Neural progenitor cell (in vitro differentiated cells): ENCODE data around the gene MAD2L1BP. TPM values are rescaled to one million over a fixed set of nuclear protein-coding genes. Genes with fewer than 3 reads are reported as not detected.

Experiments
- DNase-seq: peaks from one replicate; pipeline ENCODE4 v3.0.0-alpha.2; 2016; ENCODE audit warnings: low spot score
- H2AFZ ChIP-seq: fragments of 200-600 bp; sonication (generic); replicated peaks from 2 replicates; pipeline ENCODE4 v1.6.1; 2016; ENCODE audit warnings: antibody characterized with exemption
- H3F3A ChIP-seq: fragments of 200-600 bp; sonication (generic); 2 replicates; pipeline ENCODE4 v1.6.1; 2016; ENCODE audit warnings: antibody characterized with exemption, low read depth
- H3K27ac ChIP-seq: fragments of 200-600 bp; sonication (generic); 2 replicates; pipeline ENCODE4 v1.5.1; 2016; ENCODE audit warnings: mild to moderate bottlenecking
- H3K27me3 ChIP-seq: fragments of 200-600 bp; sonication (generic); 2 replicates; pipeline ENCODE4 v1.6.1; 2016; ENCODE audit warnings: mild to moderate bottlenecking, moderate library complexity
- H3K36me3 ChIP-seq: fragments of 200-600 bp; sonication (generic); 2 replicates; pipeline ENCODE4 v1.5.1; 2016
- H3K4me1 ChIP-seq: fragments of 200-600 bp; sonication (generic); 2 replicates; pipeline ENCODE4 v1.6.1; 2016; ENCODE audit warnings: mixed run types
- H3K4me2 ChIP-seq: fragments of 200-600 bp; sonication (generic); 2 replicates; pipeline ENCODE4 v1.6.1; 2016
- H3K4me3 ChIP-seq: fragments of 200-600 bp; sonication (generic); 2 replicates; pipeline ENCODE4 v1.5.1; 2016
- H3K79me2 ChIP-seq: fragments of 200-600 bp; sonication (generic); 2 replicates; pipeline ENCODE4 v1.6.1; 2016; ENCODE audit warnings: low read depth
- H3K9ac ChIP-seq: fragments of 200-600 bp; sonication (generic); 2 replicates; pipeline ENCODE4 v1.6.1; 2016
- H3K9me3 ChIP-seq: fragments of 200-600 bp; sonication (generic); 2 replicates; pipeline ENCODE4 v1.5.1; 2016; ENCODE audit warnings: low read depth
- H4K20me1 ChIP-seq: fragments of 200-600 bp; sonication (generic); 2 replicates; pipeline ENCODE4 v1.6.1; 2016; ENCODE audit warnings: low read depth
- H3K27ac Mint-ChIP-seq: 3 replicates; pipeline ENCODE4 v1.8.0; 2021; ENCODE audit warnings: mixed read lengths
- H3K27me3 Mint-ChIP-seq: 2 replicates; pipeline ENCODE4 v1.8.0; 2022; ENCODE audit warnings: low read depth, mild to moderate bottlenecking, inconsistent platforms, moderate library complexity, mixed read lengths; ENCODE audit not compliant: insufficient read depth
- H3K36me3 Mint-ChIP-seq: 3 replicates; pipeline ENCODE4 v1.8.0; 2021; ENCODE audit warnings: mixed read lengths
- H3K4me1 Mint-ChIP-seq: 3 replicates; pipeline ENCODE4 v1.8.0; 2021; ENCODE audit warnings: mixed read lengths
- H3K4me3 Mint-ChIP-seq: 3 replicates; pipeline ENCODE4 v1.8.0; 2021; ENCODE audit warnings: mild to moderate bottlenecking, moderate library complexity, mixed read lengths
- H3K9me3 Mint-ChIP-seq: 3 replicates; pipeline ENCODE4 v1.8.0; 2020; ENCODE audit warnings: mixed read lengths
- CTCF ChIP-seq: fragments of 200-600 bp; sonication (generic); IDR thresholded peaks from 2 replicates; pipeline ENCODE4 v1.5.1; 2017; ENCODE audit warnings: antibody characterized with exemption, mild to moderate bottlenecking
- EZH2 ChIP-seq: fragments of 200-600 bp; sonication (generic); IDR thresholded peaks from 2 replicates; pipeline ENCODE4 v1.6.1; 2017; ENCODE audit warnings: antibody characterized with exemption, mild to moderate bottlenecking, moderate library complexity
- EZH2phosphoT487 ChIP-seq: fragments of 200-600 bp; sonication (generic); IDR thresholded peaks from 2 replicates; pipeline ENCODE4 v1.6.1; 2017; ENCODE audit warnings: antibody characterized with exemption
- total RNA-seq: library from RNA; depleted of rRNA; stranded (reverse); fragments of >200 nt; gene quantifications from 2 replicates; pipeline ENCODE4 v1.2.3, GENCODE V29; 2015; ENCODE audit warnings: low replicate concordance

MAD2L1BP gene
- total RNA-seq, 1 donor from 2014 or later, result 52.0 TPM

- Histone ChIP-seq H3K36me3 (peaks cover 10% of the 10 kb centered on the region), H3K27ac (peak within 1 kb of the TSS; percentile 40), H3K9ac (no peak within 1 kb of the TSS), H3K4me2 (peak within 1 kb of the TSS; percentile 80), H3K9me3 (no peaks in the 10 kb centered on the region), H3K4me3 (peak within 1 kb of the TSS; percentile 58), H3K27me3 (no peaks in the 10 kb centered on the region), H4K20me1 (peaks cover 11% of the 10 kb centered on the region), H3K4me1 (peaks cover 5% of the 10 kb centered on the region), H3K79me2 (peaks cover 18% of the 10 kb centered on the region), H2AFZ (peak within 1 kb of the TSS; percentile 74), H3F3A (peaks cover 31% of the 10 kb centered on the region)
- Mint-ChIP-seq H3K9me3 (no peaks in the 10 kb centered on the region), H3K36me3 (peaks cover 17% of the 10 kb centered on the region), H3K4me1 (peaks cover 18% of the 10 kb centered on the region), H3K27ac (peak within 1 kb of the TSS; percentile 94), H3K4me3 (peak within 1 kb of the TSS; percentile 88), H3K27me3 (peaks cover 7% of the 10 kb centered on the region)
- peak; percentile 97 for DNase-seq
- TF ChIP-seq EZH2phosphoT487 (no peak), EZH2 (no peak), CTCF (no peak)
Measured at GRCh38 chr6:43644940-43645612, 9.4 kb downstream of the MAD2L1BP start, which contains the start of gene RSPH9. RSPH9 (plus strand) TSS chr6:43645036; CDS start chr6:43645099, 63 bp downstream.

GRCh38 chr6:43645613-43645964, 9.9 kb downstream of the MAD2L1BP start:
- Mint-ChIP-seq H3K4me1 (peaks cover 14% of the 10 kb centered on the region), H3K9me3 (no peaks in the 10 kb centered on the region), H3K4me3 (peak overlapping the region; percentile 88), H3K27ac (peak overlapping the region; percentile 94), H3K36me3 (peaks cover 12% of the 10 kb centered on the region), H3K27me3 (peaks cover 7% of the 10 kb centered on the region)
- Histone ChIP-seq H4K20me1 (peaks cover 6% of the 10 kb centered on the region), H3K9me3 (no peaks in the 10 kb centered on the region), H3K4me3 (peak overlapping the region; percentile 58), H3K4me2 (peak overlapping the region; percentile 80), H3K4me1 (peaks cover 3% of the 10 kb centered on the region), H3F3A (peaks cover 30% of the 10 kb centered on the region), H3K27me3 (no peaks in the 10 kb centered on the region), H3K79me2 (peaks cover 13% of the 10 kb centered on the region), H2AFZ (peak overlapping the region; percentile 74), H3K27ac (no peak overlapping the region), H3K9ac (no peak overlapping the region), H3K36me3 (peaks cover 9% of the 10 kb centered on the region)
- no peak for DNase-seq
- no peak for TF ChIP-seq EZH2phosphoT487
- no peak for TF ChIP-seq CTCF
- no peak for TF ChIP-seq EZH2

- Mint-ChIP-seq H3K4me1 (peaks cover 13% of the 10 kb centered on the region), H3K9me3 (no peaks in the 10 kb centered on the region), H3K27me3 (peaks cover 7% of the 10 kb centered on the region), H3K27ac (no peak overlapping the region), H3K36me3 (peaks cover 5% of the 10 kb centered on the region), H3K4me3 (no peak overlapping the region)
- no peak for TF ChIP-seq CTCF
- TF ChIP-seq EZH2phosphoT487, result no peak
- no peak for TF ChIP-seq EZH2
- Histone ChIP-seq H3F3A (peaks cover 30% of the 10 kb centered on the region), H4K20me1 (no peaks in the 10 kb centered on the region), H3K4me3 (no peak overlapping the region), H3K4me2 (no peak overlapping the region), H2AFZ (no peak overlapping the region), H3K27me3 (no peaks in the 10 kb centered on the region), H3K36me3 (no peaks in the 10 kb centered on the region), H3K9ac (no peak overlapping the region), H3K4me1 (peaks cover 3% of the 10 kb centered on the region), H3K9me3 (no peaks in the 10 kb centered on the region), H3K27ac (no peak overlapping the region), H3K79me2 (no peaks in the 10 kb centered on the region)
- DNase-seq, result no peak
Measured at GRCh38 chr6:43647613-43648012, 12.0 kb downstream of the MAD2L1BP start.
